Measurements from ENCODE around the gene LGR4.

The LGR4 gene

DNA sequence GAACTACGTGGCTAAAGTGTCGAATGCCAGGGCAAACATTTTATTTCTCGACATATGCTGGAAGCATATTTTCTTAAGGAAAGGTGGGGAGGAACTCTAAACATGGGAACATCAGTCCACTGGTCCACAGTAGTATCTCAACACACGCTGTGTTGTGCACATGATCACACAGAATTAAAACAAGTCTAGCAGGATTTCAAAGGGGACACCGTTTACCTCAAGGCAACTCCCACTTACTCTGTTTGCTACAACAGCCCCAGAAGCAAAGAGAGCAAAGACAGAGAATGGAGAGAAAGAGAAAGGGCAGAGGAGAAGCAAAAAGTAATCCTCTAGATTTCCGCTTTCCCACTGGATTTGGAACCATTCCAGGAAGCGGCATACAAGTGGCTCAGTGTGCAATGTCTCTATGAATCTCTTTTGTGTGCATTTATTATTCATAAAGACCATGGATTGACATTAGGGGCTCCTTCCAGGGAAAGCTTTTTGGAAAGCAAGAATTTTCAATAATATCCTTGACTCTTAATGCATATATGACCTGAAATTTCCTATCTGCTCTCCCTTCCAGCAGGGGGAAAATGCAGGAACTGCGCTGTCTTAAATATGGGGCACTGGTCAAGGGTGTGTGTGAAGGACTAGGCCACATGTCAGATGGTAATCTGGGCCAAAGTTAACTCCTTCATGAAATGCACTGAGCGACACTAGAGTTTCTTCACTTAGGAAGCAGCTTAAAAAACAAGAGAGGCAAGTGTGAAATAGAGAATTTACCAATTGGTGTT, 74.8 kb downstream of the LGR4 start:
- no peak for DNase-seq

DNA sequence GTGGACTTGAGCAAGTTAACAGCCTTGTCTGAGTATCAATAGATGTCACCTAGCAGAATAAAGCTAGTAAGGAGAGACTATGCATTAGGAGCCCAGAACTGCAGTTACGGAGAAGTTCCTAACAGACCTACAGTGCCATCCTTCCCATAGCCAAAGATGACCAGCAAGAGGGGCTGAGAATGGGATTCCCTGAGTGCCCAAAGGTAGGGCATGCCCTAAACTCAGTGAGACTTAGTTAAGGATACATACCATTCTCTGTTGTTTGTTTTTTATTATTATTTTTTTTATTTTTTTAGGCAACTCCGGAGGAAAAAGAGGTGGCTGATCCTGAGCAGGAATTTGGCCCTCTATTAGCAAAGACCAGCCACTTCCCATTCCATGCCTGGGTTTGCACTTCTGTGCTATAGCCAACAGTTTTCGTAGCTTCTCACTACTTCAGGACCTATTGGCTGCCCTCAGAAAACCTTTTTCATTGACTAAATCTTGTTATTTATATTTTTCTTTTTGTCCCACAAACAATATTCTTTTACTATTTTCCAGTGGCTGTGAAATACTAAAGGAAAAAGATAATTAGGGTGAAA, 76.2 kb downstream of the LGR4 start:
- DNase-seq: no peak

DNA sequence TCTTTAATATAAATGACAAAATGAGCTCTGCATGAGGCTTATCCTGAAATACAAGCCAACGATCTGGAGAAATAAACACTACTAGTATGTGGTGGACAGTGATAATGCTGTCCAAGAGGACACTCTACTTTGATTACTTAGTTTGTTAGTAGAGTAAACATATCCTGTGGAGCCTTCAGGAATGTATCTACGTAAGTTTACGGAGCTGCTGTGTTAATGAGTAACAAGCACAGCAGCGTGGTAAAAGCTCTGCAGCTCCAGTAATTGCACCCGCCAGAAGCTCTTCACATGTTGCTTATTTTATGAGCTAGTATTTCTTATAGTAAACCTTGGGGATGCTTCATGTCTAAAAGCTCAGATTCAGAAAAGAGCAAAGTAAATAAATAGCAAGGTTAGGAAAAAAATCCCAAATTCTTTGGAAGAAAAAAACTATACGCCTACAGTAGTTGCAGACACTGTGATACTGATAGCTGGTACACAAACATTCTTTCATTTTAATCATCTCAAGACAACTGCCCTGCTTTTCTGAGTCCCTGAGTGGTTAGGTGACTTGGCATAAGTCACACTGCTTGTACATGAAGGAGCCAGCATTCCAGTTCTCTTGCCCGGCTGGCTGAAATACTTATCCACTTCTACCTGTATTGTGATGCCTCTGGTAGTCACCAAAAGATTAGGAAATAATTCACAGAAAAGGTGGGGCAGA, 76.9 kb downstream of the LGR4 start:
- DNase-seq: no peak

DNA sequence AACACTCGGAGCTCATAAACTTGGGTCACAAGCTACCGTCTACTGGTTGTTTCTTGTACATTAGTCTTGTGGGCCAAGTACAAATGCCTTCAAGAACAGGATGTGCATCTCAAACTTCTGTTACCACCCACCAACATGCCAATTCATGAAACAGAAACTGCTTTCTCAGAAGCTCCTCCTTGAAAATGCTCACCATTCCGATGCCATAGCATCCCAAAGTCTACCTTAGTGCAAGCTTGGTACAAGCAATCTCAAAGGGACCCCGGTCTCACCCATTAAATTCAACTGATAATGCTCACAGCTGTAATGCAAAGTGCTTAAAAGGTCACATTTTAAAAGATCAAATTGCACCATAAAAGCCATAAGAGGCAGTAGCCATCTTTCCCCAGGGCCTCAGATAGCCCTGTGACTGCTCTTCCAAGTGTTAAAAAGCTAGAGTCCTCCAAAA, 77.8 kb downstream of the LGR4 start:
- DNase-seq: no peak

DNA sequence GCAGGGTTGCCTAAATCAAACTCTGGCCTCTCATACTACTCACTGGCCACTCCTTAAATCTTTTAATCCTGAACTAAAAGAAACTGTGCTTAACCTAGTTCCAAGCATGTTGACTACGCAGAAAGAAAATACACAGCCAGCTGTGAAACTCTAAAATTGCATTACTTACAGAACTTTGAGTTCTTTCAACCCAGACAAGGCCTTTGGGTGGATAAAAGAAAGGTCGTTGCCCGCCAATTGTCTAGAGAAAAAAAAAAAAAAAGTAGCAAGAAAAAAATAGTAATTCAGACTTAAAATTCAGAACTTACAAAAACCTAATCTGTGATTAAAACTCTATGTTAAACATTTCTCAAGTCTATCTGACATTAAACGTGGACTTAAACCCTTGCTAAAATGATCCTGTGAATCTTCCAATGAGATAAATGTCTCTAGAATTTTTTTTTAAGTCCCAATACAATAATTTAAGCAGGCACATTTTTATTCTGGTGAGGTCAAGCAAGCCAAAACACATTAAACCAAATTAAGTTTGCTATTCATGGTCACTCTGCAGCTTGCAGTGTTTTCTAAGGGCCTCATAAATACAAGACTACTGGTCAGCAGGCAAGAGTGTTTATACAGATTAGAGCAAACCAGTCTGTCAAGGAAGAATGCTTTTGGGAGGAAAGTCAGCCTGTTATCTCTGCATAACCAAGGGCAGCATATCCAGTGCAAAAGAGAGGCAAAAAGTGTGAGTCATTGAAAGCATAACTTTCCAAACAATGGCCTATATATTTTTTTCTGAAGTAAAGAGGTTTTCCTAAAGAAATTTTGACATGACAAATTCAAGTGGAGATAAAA, 80.1 kb downstream of the LGR4 start:
- no peak for DNase-seq

DNA sequence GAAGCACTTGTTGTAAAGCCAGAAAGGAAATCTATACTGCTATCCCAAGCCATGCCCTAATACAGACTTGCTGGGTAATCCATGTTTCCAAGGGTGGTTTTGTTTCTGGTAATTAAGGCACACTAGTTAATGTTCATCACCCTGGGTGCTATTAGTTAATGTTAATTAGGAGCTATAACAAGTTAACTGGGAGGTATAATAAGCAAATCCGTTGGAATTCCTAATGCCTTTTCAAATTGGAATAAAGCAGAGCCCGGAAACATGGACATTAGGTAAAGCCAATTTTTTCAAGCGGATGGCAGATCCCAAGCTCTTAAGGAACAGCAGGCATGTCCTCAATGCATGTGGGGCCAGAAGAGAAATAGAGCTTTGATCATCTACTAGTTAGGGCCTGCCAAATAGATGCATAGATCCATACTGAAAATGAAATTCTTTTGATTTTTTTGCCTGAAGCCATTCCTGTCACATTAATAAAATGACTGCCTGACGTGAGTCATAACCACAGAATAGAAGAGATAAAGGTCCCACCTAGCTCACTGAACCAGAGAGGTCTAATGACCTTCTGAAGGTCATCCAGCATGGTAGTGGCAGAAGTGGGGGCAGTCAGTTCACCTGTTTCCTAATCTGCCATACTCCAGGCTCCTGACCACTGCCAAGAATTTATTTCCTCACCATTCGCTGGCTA, 81.1 kb downstream of the LGR4 start:
- no peak for DNase-seq

DNA sequence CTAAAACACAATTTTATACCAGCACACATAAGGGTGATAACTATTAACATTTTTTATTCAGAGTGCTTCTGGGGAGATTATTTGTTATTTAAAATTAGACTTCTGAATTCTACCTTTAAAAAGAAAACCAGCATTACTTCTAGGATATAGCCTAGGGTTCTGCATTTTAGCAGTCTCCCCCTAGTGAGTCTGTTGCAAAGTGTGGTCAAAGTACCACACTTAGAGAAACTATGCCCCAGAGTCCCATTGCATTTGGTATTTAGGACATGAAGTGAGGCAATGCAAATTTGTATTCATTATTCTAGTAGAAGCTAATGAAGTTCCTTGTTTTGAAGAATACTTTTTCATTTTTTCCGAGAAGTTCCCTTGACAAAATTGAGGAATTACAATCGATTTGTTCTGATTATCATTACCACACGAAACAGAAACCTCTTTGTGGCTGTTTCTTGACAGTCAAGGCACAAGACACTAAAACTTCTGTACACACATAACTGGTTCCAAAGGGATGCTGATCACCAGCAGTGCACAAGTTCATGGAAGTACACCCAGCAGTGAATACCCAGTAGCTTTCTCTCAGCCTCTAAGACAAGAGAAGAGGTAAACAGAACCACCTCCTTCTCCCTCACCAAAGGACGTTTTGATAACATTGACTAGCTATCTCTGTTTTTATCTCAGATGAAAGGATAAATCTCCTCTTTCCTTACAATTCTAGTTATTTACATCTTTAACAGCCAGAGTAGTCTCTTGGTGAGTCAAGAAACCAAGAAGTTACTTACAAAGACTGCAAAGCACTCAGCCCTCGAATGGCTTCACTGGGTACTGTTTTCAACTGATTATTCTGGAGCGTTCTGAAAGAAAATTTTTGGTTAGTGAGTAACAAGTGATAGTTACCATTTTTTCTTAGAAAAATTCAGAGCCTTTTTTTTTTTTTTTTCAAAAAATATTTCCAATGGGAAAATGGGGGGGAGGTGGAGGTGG, 82.0 kb downstream of the LGR4 start:
- DNase-seq: no peak

DNA sequence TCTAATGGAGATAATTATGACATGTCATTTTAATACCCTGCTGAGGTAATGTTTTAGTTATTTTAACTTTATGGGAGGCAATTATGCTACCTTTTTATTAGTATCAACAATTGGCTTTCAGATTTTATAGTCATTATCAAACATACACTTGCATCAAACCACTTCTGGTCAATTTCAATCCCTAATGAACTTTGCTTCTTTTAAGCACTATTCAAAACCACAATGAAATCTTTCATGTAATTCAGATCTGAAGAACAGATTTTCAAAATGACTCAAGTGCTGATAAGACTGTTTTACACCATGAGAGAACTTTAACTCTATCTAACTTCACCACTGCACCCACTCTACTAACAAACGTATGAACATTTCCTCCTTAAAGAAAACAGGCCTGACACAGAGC, 83.7 kb downstream of the LGR4 start:
- no peak for DNase-seq

DNA sequence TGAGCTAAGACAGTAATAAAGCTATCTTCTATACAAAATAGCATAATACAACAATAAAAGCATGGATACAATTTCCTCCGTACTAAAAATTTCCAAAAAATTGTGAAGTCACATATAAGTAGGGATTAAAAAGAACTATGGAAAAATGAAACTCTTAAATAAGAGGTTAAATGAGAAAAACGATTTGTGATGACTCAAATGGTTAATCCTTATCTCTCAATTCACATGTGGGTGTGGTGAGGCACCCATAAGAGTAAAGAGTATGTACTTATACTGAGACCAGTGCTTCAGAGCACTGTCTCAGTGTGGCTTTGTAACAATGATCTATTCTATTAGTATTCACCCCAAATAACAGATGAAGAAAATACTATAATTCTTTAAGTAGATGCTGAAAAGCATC, 84.6 kb downstream of the LGR4 start:
- DNase-seq: no peak

DNA sequence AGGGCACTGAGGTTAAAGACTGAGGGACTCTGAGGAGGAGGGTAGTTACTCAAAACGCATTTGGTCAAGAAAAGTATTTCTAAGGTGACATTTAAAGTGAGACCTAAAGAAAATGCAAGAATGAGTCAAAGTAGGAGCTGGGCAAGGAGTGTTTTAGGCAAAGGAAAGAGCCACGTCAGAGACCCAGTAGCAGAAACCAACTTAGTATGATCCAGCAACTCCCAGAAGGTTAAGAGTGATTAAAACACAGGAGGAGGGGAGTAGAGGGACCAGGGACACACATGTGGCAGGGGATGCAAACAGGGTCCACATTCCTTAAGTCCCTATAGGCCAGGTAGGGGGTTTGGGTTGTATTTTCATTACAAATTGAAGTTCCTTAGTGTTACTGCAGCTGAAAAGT, 85.2 kb downstream of the LGR4 start:
- DNase-seq: no peak

DNA sequence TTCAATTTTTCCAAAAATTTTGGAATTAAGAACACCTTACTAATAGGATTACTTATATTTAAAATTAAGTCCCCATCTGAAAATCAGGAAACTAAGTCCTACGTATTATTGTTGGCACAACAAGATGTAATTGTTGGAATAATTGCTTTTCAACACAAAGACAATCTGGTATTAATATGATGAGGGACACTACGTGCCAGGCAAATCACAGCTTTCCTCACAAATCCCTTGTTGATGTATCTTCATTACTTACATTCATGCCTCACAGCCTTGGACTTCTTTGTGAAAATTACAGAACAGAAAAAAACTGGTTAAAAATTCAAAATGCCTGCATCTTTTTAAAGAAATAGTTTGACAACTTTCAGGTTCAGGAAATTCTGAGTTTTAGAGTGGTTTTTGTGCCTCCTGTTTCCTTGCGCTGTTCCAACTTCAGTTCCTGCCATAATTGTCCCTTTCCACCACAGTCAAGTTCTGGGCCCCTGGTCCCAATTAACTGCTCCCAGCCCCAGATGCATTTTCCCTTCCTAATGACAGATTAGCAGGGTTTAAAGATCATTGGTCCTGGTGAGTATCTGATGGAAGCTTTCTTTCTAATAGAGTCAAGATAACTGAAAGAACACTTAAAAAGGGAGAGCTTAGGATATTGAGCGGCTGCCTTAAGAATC, 86.3 kb downstream of the LGR4 start:
- no peak for DNase-seq

DNA sequence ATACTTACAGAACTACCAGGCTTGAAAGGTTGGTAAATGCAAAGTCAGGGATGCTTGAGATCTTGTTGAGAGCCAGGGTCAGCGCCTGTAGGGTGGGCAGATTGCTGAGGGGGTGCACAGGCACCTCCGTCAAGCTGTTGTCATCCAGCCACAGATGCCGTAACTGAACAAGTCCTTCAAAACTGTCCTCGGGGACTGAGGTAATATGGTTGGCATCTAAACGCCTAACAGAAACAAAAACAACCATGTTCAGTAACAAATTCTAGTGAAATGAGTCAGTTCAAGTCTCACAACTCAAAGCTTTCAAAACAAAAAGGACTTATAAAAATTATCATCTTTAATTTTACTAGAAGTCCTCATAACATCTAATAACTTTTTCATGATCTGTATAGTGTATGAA, 87.3 kb downstream of the LGR4 start:
- no peak for DNase-seq

DNA sequence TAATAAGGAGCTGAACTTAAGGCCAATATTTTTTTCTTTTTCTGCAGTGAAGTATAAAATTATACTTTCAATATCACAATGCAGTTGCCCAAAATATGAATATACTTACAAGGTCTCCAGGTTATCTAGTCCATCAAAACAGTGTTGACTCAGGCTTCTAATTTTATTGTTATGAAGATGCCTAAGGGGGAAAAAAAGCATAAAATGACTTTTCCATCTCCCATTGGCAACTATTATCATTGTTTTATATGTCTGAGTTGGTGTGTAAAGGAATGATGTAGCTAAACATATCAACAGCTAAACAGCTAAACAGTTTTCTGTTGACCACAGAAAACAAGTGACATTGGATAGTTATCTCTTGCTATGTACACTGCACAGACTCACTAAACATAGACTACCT, 88.4 kb downstream of the LGR4 start:
- no peak for DNase-seq

DNA sequence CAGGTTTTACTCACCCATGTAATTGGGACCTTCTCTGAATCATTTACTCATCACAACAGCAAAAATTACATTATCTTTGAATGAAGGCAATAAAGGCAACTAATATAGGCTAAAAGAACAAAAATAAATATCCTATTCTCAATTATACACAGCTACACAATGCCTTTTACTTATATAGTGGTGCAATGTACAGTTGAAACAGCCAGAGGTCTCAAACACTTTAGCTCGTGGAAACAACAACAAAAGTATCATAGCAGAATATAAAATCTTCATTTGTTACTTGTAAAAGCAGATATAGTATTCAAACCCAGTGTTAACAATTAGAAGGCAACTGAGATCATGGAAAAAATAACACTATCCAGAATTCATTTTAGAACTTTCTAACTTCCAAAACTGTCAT, 88.9 kb downstream of the LGR4 start:
- no peak for DNase-seq

DNA sequence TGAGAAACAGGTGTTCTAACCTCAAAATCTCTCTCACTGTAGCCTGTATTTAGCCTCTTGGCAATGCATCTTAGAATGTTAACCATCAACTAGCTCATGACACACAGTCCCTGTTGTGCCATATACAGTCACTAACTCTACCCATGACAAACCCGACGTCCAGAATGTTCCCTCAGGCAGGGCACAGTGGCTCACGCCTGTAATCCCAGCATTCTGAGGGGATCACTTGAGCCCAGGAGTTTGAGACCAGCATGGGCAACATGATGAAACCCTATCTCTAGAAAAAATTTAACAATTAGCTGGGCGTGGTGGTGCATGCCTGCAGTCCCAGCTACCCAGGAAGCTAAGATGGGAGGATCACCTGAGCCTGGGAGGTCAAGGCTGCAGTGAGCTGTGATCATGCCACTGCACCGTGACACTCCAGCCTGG, 91.3 kb downstream of the LGR4 start:
- no peak for DNase-seq

DNA sequence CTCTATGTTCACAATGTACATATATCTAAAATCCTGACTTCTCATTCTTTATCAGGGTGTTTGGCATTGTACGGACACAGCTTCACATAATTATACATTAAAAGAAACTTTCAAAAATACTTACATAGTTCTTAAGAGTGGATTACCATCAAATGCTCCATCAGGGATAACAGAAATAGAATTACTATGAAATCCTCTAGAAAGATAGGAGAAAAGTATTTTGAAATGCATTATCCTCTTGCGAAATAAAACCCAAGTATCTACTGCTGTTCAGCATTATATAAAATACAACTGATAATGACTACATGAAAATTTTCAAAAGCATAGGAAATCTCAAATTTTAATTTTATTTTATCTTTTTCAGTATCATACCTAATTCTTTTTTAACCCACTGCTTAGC, 91.8 kb downstream of the LGR4 start:
- DNase-seq: no peak

DNA sequence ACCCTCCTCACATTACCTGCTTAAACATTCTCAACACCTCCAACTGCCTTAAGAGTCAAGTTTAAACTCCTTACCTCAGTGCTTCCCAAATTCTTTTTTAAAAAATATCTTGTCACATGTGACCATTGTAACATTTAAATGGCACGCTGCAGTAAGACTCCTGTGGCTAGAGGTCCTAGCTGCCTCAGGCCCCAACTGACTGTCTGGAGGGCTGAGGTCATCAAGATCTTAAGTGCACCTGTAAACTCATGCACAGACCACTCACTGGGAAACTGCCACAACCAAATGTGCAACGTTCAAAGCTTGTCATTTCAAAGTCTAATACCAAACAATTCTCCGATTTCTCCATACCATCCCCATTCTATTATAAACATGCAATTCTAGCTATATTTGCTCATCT, 93.1 kb downstream of the LGR4 start:
- DNase-seq: no peak

DNA sequence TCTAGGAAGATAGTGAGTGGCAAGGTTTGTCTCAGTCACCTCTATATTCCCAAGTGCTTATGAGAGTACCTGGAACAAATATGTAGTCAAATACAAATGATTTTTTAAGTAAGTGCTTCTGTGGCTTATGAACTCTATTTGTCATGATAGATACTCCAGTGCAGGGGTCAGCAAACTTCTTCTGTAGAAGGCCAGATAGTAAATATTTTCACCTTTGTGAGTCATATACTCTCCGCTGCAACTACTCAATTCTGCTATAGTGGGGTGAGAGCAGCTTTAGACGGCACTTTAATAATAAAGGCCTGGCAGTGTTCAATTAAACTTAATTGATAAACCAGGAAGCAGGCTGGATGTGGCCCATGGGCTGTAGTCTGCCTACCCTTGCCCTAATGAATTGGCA, 97.2 kb downstream of the LGR4 start:
- no peak for DNase-seq

DNA sequence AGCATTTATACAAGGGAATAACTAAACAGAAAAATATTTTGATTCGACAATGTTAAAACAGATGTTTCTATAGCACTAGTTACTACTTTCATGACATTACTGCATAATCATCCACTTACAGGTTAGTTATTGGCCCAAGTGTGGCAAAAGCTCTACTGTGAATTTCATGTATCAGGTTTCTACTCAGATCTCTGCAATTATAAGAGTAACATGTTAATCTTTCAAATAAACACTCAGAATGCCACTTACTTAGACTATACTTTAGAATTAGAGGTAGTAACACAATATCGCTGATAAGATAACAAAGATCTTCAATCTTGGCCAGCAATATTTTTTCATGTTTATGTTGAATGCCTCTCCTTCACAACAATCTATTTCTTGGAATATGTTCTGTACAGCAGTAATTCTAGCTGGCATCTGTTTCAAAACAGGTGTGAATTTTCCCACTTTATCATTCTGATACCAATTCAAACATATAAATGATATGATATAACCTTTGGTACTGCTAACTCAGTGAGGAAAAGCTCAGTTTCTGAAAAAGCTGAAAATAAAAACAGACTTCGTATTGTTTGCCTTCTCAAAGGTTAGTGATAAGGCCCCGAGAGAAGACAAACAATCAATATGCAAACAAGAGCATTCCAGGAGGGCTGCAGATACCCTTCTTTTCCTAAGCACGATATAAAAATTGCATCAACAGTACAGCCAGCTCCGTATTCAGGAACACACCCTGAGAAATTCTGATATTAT, 98.6 kb downstream of the LGR4 start:
- no peak for DNase-seq

DNA sequence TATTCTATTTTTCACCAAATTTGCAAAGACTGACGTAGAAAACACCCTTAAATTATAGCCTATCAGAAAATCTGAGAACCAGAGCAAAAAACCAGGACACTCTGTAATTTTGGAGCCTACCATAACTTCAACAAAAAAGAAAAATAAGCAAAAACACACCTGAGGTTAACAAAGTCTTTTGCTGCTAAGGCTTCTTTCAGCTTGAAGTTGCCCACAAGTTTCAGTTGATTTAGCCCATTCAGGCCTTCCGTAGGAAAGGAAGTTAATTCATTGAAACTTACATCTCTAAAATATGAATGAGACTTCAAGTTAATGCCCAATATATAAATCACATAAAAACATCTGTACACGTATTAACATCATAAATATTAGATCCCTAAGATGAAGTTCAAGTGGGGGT, 99.2 kb downstream of the LGR4 start:
- DNase-seq: no peak

Data from cortex of kidney (tissue), 1 donor.